Body of pancreas (tissue), 4 donors: Measurements from ENCODE around the gene P3H2.

Experiments used
- CTCF ChIP-seq, 7 experiments: fragments of 450-650 bp in 4 of 7; fragments of 200-600 bp in 3 of 7; sonication (generic) in 3 of 7; IDR thresholded peaks; one replicate each; pipeline ENCODE4 v1.5.1; 2016 to 2019; ENCODE audit warnings: antibody characterized with exemption in 7 of 7
- POLR2A ChIP-seq, 3 donors: fragments of 450-650 bp; IDR thresholded peaks; one replicate each; pipeline ENCODE4 v1.6.1; 2016; ENCODE audit warnings: antibody characterized with exemption in 3 of 3, mild to moderate bottlenecking in 2 of 3

- TF ChIP-seq CTCF (IDR thresholded peaks at IDR 0.05) (no peak), POLR2A (IDR thresholded peaks at IDR 0.05) (no peak)
These were observed 9.3 kb upstream of the P3H2 start for GRCh38 chr3:190130037-190130436.
